ENCODE measurements around the gene TEX13D.
"Not testable (repeated sequence)": the region's sequence is repeated elsewhere in the genome, so short reads cannot be mapped to it uniquely, and the experiment has no call there.

Gene TEX13D

DNA sequence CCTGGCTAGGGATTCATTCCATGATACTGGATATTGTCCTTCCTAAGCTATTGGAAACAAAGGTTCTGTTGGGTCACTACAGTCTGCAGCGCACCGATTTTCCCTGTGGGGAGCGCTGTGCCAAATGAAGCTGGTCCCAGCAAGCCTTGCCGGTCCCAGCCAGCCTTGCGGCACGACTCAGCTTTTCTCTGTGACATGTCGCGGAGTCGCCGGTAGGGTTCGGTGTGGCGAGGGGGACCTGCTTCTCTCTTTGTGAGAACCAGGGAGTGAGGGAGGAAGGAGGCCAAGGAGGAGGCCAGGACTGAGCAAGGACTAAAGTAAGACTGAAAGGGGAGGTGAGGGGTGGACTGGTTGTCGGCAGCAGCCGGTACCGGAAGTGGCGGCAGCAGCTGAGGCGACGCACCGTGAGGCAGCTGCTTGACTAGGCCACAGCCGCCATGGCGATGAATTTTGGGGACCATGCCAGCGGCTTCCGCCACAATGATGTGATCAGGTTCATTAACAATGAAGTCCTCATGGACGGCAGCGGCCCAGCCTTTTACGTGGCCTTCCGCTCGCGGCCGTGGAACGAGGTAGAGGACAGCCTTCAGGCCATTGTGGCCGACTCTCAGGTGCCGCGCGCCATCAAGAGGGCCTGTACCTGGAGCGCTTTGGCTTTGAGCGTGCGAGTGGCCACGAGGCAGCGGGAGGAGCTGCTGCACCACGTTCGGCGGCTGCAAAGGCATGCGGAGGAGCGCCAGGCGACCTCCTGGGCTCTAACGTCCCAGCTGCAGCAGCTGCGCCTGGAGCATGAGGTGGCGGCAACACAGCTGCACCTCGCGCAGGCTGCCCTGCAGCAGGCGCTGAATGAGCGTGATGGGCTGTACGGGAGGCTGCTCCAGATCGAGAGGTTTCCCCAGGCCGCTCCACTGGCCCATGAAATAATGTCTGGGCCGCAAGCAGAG, at the start of gene TEX13D:
Gene TEX13D (plus strand): TSS at position 180 of the 944 bp plus-strand sequence. CDS start 258 bp downstream, at position 438.
- no peak for DNase-seq

DNA sequence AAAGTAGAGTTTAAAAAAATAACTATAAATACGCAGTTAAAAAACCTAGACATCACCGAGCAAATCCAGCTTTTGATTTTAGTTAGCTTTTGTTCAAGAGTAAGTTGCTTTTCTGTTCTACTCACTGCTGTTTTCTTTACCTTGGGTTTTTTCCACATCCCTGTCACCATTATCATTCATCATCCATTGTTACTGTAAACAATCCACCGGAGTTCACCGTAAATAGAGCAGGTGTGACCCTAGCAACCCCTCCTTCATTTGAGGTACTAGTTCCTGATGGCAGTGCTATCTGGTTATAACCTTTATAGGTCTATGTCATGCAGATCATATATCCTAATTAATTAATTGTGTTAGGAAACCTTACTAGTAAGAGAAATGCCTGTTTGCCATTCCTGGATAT, 43.0 kb upstream of the TEX13D start:
- no peak for DNase-seq

DNA sequence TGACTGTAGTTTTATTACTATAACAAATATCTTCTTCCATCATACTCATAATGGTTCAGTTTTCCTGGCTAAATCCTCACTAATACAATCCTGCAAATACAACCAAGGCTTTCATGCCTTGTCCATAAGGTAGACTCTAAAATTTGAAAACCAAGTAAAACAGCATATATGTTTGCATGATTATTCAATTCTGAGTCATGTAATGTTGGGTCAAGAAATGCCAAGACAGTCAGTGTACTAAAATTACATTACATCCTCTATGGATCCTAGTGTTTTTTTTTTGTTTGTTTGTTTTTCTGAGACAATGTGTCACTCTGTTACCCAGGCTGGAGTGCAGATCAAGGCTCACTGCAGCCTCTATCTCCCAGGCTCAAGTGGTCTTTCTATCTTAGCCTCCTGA, 38.6 kb upstream of the TEX13D start:
- no peak for DNase-seq

DNA sequence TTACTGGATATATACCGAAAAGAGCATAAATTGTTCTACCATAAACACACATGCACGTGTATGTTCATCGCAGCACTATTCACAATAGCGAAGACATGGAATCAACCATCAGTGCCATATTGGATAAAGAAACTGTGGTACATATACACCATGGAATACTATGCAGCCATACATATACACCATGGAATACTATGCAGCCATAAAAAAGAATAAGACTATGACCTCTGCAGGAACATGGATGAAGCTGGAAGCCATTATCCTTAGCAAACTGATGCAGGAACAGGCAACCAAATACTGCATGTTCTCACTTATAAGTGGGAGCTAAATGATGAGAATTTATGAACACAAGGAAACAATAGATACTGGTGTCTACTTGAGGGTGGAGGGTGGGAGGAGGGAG, 33.1 kb upstream of the TEX13D start:
- DNase-seq, result not testable (repeated sequence)

DNA sequence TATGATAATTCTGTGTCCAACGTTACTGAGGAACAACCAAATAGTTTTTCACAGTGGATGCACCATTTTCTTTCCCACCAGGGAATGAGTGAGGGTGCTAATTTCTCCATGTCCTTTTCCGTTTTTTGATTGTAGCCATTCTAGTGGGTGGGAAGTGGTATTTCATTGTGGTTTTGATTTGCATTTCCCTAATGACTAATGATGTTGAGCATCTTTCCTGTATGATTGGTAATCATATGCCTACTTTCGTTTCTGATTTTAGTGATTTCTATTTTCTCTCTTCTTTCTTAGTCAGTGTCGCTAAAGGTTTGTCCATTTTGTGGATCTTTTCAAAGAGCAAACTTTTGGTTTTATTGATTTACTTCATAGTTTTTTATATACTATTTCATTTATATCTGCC, 32.1 kb upstream of the TEX13D start:
- DNase-seq, result peak in 1 of 2 donors; percentile 41

DNA sequence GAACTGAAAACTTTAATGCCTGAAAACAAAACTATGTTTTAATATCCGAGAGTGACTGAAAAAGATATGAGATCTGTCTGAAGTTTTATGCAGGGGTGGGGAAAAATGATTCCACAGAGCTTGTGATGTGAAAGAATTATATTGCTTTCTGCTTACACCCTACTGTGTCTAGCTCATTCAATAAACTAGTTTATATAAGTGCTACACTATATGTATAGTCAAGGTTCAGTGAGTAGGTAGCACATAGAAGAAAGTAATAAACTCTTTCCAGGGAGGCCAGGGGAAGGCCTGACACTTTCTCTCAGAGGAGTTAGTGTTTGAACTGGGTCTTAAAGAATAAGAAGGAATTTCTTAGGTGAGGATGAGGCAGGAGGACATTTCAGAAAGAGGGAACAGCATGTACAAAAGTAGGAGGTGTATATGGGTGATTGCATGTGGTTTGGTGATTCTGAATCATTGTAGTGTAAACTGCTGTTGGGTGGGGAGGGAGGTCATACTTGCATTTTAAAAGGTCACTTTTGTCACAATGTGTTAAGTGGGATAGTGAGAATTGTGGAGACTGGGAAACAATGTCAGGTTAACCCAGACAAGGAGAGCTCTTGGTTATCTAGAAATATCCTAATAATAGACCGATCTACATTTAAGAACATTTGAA, 25.1 kb upstream of the TEX13D start:
- DNase-seq, result no peak

DNA sequence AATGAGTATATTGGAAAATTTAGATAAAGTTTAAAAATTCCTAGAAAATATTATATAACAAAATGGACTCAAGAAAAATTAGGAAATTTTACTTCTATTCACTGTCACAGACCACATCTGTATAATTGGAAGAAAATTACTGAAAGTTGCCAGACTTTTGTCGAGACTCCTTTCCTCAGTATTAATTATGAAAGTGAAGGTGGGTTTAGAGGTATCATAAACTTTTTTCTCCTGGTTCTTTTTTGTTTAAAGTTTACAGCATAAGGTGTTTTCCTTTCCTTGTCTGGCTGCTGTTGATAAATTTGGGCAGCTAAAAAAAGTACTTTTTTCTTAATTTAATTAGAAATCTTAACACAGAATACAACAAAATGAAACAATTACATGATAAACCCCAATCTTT, 6.7 kb upstream of the TEX13D start:
- DNase-seq, result no peak

DNA sequence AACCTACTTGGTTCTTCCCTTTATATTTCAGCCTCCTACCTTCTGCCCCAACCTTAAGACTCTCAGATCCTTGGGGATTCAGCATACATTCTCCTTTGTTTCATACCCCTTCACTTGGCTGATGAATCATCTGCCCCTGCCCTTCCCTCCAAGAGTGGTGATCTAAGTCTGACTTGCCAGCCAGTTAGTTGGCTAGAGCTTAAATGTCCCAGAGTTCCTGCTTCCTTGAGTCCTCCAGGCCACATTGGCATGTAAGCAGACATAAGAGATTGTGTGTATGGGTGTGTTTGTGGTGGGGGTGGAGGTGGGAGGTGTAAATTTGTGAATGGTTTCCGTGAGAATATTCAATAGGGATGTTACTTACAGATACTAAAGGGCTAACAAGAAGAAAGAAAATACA, 3.7 kb upstream of the TEX13D start:
- no peak for DNase-seq

DNA sequence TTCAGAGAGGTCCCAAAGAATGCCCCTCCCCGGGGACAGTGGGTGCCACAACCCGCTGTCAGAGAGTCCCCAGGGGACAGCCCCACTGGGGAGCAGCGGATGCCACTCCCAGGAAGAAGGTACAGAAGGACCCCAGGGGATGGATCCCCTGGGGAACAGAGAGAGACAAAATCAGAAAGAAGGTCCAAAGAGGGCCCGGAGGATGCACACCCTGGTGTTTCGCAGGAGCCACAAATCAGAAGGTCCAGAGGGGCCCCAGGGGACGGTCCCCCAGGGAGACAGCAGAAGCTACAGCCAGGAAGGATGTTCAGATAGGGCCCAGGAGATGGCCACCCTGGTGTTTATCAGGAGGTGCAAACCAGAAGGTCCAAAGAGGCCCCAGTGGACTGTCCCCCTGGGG, 1.4 kb downstream of the TEX13D start:
- no peak for DNase-seq

DNA sequence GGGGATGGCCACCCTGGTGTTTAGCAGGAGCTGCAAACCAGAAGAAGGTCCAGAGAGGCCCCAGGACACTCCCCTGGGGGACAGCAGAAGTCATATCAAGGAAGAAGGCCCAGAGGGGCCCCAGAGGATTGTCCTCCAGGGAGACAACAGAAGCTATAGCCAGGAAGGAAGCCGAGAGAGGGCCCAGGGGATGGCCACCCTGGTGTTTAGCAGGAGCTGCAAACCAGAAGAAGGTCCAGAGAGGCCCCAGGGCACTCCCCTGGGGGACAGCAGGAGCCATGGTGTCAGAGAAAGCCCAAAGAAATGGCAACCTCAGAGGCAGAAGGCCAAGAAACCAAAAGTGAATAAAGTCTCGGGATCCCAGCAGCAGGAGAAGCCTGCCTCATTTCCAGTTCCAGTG, 2.1 kb downstream of the TEX13D start:
- DNase-seq, result not testable (repeated sequence)

DNA sequence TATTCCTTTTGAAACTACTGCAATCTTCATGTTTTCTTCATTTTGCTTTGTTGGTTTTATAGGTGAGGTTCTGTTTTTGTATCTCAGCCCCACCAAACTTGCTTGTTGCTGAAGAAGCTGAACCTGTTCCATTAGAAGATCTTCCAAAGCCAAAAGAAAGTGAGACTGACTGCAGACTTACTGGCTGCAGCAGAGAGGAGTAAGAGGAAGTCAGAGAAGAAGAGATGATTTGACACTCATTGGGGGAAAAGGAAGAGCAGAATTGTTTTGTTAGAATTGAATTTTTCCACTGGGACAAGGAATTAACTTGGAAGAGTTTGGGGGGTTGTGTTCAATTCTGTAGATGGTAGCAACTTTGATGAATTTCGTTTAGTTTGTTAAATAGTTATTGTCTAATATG, 3.1 kb downstream of the TEX13D start:
- DNase-seq, result no peak

DNA sequence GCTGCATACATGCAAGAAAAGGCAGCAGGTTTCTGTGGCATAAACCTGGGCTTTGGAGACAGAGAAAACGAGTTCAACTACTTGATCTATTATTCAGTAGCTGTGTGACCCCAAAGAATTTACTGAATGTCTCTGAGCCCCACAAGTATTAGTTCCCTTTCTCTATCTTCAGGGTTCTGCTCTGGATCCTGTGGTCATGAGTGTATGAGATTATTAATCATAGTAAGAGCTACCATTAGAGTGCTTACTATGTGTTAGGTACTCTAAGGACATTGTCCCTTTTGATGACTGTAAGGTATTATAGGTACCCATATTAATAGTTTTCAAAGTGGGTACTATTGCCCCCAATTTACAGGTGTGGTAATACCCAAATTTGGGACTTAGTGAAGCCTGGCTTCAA, 5.5 kb downstream of the TEX13D start:
- no peak for DNase-seq

DNA sequence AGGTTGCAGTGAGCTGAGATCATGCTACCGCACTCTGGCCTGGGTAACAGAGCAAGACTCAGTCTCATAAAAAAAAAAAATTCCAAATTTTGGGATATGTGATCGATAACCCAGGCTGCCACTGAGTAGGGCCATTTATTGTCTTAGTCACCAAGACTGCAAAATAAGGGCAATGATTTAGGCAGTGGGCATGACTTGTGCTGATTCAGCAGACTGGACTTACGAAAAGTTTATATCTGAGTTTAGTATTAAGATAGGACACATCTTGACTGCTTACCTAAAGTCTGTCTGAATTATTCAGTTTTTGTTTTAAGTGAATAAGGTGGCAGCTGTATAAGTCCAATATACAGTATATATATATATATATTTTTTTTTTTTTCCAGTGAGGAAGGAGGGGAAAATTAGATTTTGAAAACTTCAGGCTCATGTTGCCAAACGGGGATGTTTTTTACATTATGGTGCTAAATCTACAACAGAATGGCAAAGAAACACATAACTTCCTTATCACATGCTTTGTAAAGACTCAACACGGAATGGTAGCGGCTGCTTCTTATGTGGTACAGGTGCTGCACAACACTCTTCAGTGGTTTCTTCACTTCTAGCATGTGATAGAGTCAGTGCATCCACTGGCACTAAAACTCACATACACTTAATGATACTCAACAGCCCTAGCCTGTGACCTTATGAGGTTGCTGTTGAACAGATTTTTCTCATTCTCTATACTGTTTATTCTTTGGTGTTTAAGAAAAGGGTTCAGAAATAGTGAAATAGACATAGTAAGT, 6.5 kb downstream of the TEX13D start:
- DNase-seq, result peak; percentile 29 to 53

DNA sequence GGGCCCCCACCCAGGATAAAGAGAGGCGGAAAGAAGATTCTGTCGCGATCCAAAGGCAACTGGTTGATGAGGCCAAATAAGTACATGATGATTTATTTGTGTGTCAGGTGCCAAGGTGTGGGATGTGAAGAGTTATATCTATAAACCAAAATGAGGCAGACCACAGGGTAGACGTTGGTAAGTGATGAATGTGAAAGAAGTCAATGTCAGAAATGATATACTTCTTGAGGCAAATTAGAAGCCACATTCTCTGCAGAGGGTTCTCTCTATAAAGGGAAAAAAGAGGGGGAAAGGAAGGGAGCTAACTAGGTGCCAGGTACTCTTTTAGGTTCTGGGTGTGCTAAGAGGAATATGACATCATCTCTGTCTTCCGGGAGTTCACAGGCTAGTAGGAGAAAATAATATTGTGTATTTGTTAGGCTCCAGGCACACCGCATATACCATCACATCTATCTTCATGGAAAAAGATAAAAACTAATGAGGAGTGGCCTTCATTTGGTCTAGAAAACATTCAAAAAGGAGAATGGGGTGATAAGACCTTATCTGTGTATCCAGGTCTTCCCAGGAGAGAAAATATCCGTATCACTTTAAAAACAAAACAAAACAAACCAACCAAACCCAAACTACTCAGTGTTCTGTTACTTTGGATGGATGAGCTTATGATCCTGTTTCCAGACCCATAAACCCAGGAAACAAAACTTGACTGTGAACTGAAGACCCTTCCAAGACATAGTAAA, 9.1 kb downstream of the TEX13D start:
- no peak for DNase-seq

DNA sequence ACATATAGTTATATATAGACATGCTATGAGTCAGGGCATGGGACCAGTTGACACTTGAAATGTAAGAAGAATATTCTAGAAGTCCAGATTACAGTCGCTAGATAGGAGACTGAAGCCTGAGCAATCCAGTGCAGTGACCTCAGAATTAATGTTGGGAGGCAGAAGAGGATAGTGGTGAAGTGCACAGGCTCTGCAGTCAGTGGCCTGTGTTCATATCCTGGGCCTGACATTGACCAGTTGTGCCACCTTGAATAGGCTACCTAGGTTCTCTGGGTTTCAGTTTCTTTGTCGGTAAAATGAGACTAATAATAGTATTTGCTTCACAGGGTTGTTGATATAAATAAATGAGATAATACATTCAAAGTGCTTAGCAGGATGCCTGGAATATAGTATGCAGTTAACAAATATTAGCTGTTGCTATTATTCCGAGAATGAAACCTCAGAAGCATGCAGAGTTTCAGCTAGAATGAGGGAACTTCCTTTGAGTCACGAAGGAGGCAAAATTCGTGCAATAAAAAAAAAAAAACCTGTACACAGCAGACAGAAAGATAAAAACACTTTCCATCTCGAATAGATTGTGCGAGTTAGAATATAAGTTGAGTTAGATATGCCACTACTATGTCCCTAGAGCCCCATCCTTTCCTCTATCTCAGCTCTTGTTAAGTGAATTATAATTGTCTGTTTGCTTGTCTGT, 9.9 kb downstream of the TEX13D start:
- peak in 1 of 2 donors; percentile 37 for DNase-seq

DNA sequence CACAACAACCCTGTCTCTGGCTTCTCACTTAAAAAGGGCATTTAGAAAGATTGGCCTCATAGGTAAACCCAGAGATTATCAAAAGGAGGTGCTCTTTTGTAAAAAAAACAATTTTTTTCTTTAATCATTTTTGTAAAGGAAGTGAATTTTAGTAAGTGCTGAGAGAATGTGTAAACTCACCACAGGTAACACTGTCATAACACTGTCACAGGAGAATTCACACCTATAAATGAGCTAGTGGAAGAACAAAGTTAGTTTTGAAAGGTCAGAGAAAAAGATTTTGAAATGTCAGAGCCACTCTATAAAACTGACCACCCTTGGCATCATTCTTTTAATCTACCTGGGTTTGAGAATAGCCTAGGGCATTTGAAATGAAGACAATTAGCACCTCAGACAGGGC, 10.6 kb downstream of the TEX13D start:
- DNase-seq, result peak in 1 of 2 donors; percentile 34

DNA sequence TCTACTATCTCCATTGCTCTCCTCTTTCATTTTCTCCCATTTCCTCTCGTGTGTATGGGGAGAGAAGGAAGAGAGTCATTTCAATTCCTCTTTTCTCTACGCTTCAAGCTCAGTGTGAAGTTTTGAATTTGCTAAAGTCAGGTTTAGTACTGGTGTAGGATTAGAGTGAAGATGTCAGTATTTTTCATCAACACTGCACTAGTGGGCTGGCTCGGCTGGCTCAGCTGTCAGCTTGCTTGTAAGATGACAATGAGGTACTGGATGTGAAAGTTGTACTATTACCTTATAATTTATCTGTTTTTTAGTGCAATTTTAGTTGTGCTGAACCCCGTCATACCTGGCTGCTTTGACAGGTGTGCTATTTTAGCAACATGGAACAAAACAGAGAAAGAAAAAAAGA, 11.8 kb downstream of the TEX13D start:
- DNase-seq, result no peak

DNA sequence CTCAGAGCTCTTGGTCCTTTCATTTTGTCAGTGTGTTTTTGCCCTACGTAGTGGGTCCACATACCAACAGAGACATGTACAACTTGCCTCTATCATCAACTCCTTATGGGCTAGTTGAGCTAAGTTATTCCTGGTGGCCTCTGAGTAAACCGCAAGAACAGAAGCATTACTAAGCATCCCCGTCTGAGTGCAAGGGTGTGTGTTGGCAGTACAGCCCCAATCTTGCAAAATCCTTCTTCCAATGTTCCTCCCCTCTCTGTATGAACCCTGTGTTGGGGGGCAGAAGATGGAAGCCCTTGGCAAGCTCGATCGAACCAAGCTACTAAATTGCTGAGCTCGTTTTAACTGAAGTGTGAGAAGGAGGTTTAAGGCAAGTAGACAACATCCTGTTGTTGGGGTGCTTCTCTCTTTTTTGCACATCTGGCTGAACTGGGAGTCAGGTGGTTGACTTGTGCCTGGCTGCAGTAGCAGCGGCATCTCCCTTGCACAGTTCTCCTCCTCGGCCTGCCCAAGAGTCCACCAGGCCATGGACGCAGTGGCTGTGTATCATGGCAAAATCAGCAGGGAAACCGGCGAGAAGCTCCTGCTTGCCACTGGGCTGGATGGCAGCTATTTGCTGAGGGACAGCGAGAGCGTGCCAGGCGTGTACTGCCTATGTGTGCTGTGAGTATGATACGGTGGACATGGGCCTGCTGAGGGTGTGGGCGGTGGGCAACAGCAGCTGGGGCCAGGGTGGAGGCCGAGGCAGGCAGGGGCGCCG, 13.8 kb downstream of the TEX13D start, which contains the start of gene SH2D1A:
Gene SH2D1A (plus strand): TSS at position 447 of the 760 bp plus-strand sequence. CDS start 80 bp downstream, at position 527.
- DNase-seq, result peak; percentile 11 to 51

DNA sequence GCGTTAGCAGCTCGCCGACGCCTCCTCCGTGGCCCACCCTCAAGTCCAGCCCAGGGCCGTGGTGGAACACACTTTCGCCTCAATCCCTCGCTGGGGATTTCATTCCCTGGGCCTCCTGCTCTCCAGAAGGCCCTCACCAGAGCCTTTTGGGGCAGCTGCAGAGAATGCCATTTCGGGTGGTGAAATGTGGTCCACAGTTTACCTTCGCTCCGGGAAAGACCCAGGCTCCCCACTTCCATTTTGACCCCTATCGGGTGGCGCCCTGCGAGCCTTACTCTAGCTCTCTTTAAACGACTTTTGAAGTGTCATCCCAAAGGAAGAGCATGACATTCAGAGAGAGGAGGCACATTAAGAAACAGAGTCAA, 14.4 kb downstream of the TEX13D start:
- DNase-seq, result no peak

DNA sequence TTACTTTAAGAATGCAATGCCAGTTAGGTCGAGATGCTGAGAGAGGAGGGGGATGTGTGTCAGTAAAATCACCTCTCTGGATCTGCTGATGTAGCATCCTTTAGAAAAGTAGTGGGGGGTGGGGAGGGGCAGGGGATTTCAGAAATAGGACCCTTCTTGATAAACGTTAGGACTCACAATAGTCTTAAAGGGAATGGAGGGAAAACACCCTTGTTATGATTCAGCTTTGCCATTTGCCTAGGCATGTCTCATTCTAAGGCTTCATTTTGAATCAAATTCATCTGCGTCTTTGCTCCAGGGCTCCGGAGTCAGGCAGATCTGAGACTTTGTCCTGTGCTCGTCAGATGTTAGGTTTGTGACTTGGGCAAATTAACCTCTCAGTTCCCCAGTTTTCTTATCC, 14.8 kb downstream of the TEX13D start:
- peak in 1 of 2 donors; percentile 34 for DNase-seq

DNA sequence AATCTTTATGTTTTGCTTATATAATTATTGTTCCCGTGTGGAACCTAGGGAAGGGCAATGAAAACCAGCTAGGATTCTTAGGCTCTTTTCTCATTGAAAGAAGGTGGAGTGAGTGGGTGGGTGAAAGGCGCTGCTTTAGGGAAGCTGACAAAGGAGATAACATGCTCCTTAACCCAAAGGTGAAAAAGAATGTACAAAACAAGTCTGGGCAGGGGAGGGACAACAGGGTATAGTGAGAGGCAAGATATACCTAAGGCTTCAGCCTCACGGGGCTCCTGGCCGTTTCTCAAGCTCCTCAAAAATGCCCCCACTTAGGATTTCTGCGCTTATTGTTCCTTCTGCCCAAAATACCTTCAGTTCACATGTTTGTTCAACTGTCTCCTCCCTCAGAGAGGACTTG, 15.7 kb downstream of the TEX13D start:
- DNase-seq, result no peak

Measured in CD4-positive, alpha-beta T cell treated with Interleukin-1 beta for 1 hour (primary cell).